GOT3 (cell line): ENCODE results near the gene CHST9.
"Not testable (repeated sequence)": the region's sequence is repeated elsewhere in the genome, so short reads cannot be mapped to it uniquely, and the experiment has no call there.

ENCODE experiments used
- DNase-seq: peaks from one replicate; lab custom pipeline; 2025; ENCODE audit warnings: mixed read lengths; lab: John Stamatoyannopoulos, UW

The CHST9 gene

DNA sequence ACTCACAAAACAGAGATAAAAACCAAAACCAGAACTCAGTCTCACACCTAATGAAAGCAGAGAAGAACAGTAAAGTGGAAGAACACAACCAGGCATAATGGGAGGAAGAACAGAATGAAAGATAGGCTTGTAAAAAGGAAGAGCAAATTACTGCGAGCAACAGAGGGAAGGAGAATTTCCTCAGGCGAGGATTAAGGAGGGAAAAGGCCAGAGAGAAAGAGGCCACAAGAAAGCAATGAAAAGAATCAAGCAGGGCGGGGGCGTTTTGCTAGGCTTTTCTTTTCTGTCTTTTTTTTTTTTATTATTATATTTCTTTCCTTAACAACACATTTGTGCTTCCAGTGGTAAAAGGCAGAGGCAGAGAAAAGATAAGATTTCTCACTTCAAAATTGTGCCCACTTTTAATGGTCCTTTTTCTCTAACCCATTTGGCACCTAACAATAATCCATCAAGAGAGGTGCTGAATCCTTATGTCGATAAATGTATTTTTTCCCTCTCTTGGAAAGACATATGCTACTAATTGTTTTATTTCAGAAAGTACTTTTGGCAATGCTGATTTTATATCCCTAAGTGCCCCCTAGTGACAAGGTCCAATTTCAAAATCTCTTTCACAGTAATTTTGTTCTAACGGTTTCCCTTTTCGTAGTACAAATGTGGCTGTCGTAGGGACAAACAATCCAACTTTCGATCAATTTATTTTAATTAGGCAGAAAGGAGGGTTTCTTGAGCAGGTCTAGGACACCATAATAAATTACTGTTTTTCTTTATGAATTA is 180.9 kb downstream of the CHST9 start:
- no peak for DNase-seq

- DNase-seq = no peak
Measured at GRCh38 chr18:26999797-27000196, 185.3 kb downstream of the CHST9 start.

GRCh38 chr18:26993568-26993967 is 191.5 kb downstream of the CHST9 start:
- DNase-seq = no peak

DNA sequence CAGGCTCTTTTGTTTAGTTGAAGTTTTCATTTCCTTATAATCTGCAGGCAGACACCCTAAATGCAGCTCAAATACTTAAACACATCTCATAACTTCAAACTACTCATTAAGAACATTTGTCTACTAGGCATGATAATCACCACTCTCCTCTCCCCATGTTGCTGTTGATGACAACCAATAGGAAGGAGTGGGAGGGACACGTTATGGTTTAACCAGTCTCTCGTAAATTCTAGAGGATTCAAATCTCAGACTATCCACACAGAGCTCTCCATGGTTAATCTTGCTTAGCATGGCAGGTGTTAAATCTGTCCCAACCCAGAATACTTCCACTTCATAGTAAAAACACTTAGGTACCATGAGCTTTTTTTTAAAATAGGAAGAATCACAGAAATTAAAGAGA is 192.2 kb downstream of the CHST9 start:
- no peak for DNase-seq

- no peak for DNase-seq
Measured at GRCh38 chr18:26989842-26990241, 195.3 kb downstream of the CHST9 start.

DNA sequence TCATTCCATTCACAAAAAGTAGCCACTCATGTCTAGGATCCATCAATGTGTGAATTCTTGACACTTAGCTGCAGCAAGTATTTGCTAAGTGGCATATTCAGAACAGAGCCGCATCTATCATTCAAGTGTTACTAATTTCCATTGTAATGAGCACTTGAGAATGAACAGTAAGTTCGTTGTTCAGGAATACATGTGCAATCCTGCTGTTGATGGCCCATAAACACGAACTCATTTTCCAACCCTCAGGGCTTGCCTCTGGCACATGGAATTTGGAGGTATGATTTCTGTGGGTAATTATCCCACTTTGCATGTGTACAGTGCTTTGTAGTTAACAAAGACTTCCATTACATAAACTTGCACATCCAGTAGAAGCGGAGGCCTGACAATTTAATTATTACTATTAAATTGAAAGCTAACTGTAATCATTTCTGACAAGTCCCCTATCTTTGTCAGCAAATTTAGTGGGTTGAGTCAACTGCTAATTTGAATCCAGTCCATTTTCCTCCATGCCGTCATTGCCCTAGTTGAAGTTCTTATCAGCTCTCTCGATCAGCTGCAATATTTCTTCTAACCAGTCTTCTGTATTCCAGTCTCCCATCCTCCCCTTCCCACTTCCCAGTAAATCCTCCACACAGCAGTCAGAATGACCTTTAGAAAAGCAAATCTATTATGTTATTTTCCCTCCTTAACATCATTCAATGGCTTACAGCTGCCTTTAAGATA is 203.6 kb downstream of the CHST9 start:
- DNase-seq = no peak

DNA sequence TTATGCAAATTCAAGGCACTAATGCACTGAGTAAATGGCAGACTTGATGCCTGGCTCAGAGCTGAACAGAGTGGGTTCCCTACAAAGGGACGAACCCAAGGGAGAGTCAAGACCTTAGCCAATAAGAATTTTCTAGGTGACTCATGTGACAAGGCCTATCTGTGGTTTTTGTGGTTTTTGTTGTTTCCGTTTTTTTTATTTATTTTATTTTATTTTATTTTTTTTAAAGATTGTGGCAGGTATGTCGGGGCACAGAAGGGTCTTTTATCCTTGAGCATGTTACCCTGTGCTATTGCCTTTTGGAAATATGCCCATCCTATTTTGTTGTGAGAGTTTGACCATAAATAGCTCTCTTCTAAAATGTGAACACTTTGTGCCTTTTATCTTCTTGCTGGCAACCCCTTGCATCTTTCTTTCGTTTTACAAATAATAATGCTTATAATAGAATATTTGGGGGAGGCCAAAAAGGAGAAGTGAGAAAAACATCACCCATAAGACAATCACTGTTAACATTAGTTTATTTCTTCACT is 206.2 kb downstream of the CHST9 start:
- no peak for DNase-seq

GRCh38 chr18:26977781-26978180 is 207.3 kb downstream of the CHST9 start:
- DNase-seq = no peak

DNA sequence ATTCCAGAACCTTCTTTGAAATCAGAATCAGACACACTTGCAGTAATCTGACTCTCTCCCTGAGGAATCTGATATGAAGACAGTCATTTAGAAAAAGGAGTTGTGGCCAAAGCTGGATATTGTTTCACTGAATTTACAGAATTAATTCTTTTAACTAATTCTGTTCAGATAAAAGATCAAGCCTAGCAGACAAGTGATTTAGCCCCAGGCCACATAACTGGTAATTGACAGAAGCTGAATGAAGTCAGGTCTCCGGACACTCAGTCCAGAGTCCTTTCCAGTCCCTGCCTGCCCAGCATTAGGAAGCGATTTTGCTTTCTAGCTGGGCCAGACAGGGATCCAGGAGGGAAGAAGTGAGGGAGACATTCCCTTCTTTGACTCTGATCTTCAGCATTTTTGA is 208.9 kb downstream of the CHST9 start:
- DNase-seq = no peak

DNA sequence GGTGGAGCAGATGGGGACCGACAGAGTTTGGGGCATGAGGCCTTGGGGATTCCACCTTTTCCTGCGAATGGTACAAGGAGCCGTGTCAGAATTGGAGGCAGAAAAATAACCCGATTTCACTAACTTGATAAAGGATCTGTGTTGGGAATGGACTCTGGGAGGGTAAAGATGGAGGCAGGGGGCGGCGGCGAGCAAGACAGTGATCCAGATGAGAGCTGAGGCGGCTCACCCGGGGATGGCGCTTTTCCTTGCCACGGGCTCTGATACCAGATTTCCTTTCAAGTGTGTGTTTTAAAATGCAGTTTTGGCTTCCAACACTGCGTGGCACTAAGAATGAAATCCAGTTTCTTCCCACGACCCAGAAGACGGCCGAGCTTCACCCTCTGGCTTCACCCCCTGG is 212.6 kb downstream of the CHST9 start:
- DNase-seq = not testable (repeated sequence)

DNA sequence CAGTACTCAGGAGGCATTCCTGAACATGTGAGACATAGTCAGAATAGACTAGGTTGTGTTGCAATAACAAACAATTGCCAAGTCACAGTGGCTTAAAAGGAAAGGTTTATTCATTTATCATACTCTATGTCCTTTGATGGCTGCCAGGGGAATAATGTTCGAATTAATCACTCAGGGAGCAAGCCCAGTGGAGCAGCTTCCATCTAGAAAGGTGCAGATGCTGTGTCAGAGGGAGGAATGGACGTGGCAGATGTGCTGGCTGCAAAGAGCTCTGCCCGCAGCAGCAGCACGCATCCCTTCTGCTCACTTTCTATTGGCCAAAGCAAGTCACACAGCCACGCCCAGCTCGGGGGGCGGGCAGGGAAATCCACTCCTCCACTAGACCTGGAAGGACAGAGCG is 213.7 kb downstream of the CHST9 start:
- no peak for DNase-seq

GRCh38 chr18:26970637-26971036 is 214.5 kb downstream of the CHST9 start:
- no peak for DNase-seq

DNA sequence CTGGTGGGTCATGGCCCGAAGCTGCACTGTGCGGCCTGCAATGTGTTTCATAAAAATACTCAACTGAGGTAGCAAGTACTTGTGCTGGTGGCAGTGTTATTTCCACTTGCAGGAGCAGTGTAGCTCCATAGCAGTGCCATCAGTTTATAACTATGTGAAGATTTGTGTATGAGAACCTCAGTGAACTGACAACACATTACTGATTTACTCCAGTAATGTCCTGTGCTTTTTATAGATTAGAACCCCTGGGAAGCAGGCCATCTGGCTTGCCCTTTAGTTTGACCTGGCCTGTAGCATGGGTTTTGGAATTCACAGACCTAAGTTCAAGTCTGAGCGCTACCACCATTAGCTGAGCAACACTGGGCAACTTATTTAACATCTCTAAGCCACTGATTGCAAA is 219.9 kb downstream of the CHST9 start:
- DNase-seq = no peak

DNA sequence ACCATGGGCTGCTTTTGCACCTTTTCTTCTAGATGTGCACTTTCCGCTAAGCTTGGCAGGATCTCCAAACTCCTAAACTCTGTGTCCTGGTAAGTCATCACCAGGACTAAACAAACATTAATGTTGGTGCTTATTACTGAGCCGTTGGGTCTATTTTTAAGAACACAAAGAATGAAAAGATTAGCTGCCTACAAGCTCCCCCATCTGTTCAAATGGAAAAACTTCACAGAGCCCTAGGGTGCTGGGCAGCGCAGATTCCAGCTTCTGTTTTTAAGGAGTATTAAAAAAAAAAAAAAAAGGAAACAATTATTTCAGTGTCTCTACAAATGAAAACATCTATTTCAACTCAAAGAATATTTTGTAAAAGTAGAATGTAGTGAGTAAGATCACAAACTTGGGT is 221.8 kb downstream of the CHST9 start:
- DNase-seq = no peak

GRCh38 chr18:26961839-26962238 is 223.3 kb downstream of the CHST9 start:
- no peak for DNase-seq

DNA sequence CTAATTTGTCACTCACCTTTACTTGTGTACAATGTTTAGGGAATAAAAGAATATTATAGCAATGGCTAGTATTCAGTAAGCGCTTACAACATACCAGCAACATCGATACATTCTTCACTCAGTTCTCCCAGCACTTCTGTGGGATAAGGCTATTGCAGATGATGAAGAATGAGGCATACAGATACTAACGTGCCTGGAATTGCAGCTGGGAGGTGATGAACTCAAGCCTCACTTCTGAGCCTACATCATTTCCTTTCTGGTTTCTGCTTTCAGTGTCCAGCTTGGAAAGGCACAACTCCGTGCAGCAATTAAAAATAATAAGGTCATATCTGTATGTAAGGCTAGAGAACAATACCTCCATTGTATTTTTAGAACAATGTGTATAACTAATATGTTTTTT is 224.2 kb downstream of the CHST9 start:
- DNase-seq = no peak

DNA sequence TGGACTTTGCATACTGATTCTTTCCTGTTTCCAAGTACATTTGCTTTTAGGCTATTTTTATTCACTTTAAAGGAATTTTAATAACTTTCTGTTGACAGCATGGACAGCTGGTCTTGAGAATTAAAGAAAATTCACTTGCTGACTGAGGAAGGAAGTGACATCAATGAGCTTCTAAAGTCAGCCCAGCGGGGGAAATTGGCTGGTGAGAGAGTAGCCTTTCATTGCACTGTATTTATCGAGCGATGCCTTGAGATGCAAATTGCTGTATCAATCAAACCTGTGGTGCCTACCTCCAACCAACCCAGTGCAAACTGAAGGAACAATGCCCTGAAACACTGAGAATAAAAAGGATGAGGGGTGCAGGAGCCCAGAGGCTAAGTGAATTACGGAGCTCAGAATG is 228.2 kb downstream of the CHST9 start:
- DNase-seq = no peak

GRCh38 chr18:26948703-26949102 is 236.4 kb downstream of the CHST9 start:
- DNase-seq = no peak

GRCh38 chr18:26943906-26944305 is 241.2 kb downstream of the CHST9 start:
- DNase-seq = no peak

- no peak for DNase-seq
Measured at GRCh38 chr18:26941584-26941983, 243.5 kb downstream of the CHST9 start.

- DNase-seq = no peak
Measured at GRCh38 chr18:26940744-26941398, 244.2 kb downstream of the CHST9 start.

GRCh38 chr18:26931659-26932058 is 253.4 kb downstream of the CHST9 start:
- DNase-seq = no peak

DNA sequence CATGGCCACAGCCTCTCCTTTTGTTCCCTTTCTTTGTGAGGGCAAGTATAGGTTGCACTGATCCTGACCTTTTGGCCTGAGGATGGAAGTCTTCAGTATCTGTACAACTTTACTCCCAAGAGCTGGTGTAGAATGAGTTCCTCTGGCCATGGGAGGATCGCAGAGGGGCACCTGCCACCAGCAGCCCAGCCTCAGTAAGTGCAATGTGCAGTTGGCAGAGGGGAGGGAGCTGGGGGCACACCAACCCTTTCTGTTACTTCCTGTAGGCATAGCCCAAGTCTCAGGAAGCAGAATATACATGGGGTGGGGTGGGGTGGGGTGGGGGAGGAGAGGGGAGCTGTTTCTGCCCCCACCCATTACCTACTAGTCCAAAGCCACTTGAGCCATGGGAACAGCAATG is 254.5 kb downstream of the CHST9 start:
- no peak for DNase-seq
